ENCODE measurements around the gene SOHLH1.

The SOHLH1 gene

GRCh38 chr9:135726138-135726853 lies 27.0 kb upstream of the SOHLH1 start:
- ChIA-PET CTCF (no interaction called here), POLR2A (no interaction called here)
- no peak overlapping the region for H3K4me3 ChIP-seq (ENCODE audit: low read depth, low read length)
- no peaks in the 10 kb centered on the region for H3K36me3 ChIP-seq (ENCODE audit: control insufficient read depth in 2 of 2, insufficient read depth in 1 of 2, low read length in 2 of 2)
- no peak overlapping the region for H3K27ac ChIP-seq (ENCODE audit: extremely low read depth, low read depth, low read length)
- no peaks in the 10 kb centered on the region for H3K4me1 ChIP-seq (ENCODE audit: control insufficient read depth, insufficient read depth, low read length)
- H3K9me3 ChIP-seq (ENCODE audit: control insufficient read depth, insufficient read depth, low read depth, low read length), result no peaks in the 10 kb centered on the region
- TF ChIP-seq ZNF654 (tag by site-specific recombination; IDR thresholded peaks at IDR 0.05; ENCODE audit: low read depth) (no peak; the same call in 1 of the 2 replicates), ZNF670 (tag by site-specific recombination; IDR thresholded peaks at IDR 0.05; ENCODE audit: low read depth) (no peak), PRDM1 (tag by site-specific recombination; IDR thresholded peaks at IDR 0.05) (peak; percentile 39; the same call in 1 of the 2 replicates), SALL2 (tag by site-specific recombination; IDR thresholded peaks at IDR 0.05; ENCODE audit: borderline replicate concordance) (no peak), ZNF274 (IDR thresholded peaks at IDR 0.05; ENCODE audit: low read length) (no peak), ZNF274 (tag by site-specific recombination; IDR thresholded peaks at IDR 0.05; ENCODE audit: borderline replicate concordance) (no peak), ZNF366 (tag by site-specific recombination; conservative IDR thresholded peaks at IDR 0.05) (peak; percentile 74), ZNF169 (tag by site-specific recombination; IDR thresholded peaks at IDR 0.05) (no peak), ZNF416 (tag by site-specific recombination; IDR thresholded peaks at IDR 0.05) (no peak), GLIS1 (tag by site-specific recombination; IDR thresholded peaks at IDR 0.05) (peak; percentile 87), ZFP69B (tag by site-specific recombination; IDR thresholded peaks at IDR 0.05) (no peak), GLIS2 (tag by site-specific recombination; IDR thresholded peaks at IDR 0.05) (0 out of 2 replicates have a peak, but pooled peaks have one; percentile 30), ZBTB48 (tag by site-specific recombination; IDR thresholded peaks at IDR 0.05) (0 out of 2 replicates have a peak, but pooled peaks have one; percentile 21), ZNF19 (tag by site-specific recombination; IDR thresholded peaks at IDR 0.05; ENCODE audit: low read depth) (no peak), ZNF518A (tag by site-specific recombination; conservative IDR thresholded peaks at IDR 0.05; ENCODE audit: low read depth) (no peak), ZNF549 (tag by site-specific recombination; IDR thresholded peaks at IDR 0.05) (no peak), ZNF354C (tag by site-specific recombination; IDR thresholded peaks at IDR 0.05; ENCODE audit: borderline replicate concordance, low read depth) (no peak), ZNF639 (tag by site-specific recombination; IDR thresholded peaks at IDR 0.05) (no peak), ZNF596 (tag by site-specific recombination; IDR thresholded peaks at IDR 0.05) (peak; percentile 85), ZBTB7A (tag by site-specific recombination; IDR thresholded peaks at IDR 0.05; ENCODE audit: low read depth) (no peak), ZNF16 (tag by site-specific recombination; IDR thresholded peaks at IDR 0.05; ENCODE audit: low read depth) (no peak)
- TF ChIP-seq, protein P1, sequence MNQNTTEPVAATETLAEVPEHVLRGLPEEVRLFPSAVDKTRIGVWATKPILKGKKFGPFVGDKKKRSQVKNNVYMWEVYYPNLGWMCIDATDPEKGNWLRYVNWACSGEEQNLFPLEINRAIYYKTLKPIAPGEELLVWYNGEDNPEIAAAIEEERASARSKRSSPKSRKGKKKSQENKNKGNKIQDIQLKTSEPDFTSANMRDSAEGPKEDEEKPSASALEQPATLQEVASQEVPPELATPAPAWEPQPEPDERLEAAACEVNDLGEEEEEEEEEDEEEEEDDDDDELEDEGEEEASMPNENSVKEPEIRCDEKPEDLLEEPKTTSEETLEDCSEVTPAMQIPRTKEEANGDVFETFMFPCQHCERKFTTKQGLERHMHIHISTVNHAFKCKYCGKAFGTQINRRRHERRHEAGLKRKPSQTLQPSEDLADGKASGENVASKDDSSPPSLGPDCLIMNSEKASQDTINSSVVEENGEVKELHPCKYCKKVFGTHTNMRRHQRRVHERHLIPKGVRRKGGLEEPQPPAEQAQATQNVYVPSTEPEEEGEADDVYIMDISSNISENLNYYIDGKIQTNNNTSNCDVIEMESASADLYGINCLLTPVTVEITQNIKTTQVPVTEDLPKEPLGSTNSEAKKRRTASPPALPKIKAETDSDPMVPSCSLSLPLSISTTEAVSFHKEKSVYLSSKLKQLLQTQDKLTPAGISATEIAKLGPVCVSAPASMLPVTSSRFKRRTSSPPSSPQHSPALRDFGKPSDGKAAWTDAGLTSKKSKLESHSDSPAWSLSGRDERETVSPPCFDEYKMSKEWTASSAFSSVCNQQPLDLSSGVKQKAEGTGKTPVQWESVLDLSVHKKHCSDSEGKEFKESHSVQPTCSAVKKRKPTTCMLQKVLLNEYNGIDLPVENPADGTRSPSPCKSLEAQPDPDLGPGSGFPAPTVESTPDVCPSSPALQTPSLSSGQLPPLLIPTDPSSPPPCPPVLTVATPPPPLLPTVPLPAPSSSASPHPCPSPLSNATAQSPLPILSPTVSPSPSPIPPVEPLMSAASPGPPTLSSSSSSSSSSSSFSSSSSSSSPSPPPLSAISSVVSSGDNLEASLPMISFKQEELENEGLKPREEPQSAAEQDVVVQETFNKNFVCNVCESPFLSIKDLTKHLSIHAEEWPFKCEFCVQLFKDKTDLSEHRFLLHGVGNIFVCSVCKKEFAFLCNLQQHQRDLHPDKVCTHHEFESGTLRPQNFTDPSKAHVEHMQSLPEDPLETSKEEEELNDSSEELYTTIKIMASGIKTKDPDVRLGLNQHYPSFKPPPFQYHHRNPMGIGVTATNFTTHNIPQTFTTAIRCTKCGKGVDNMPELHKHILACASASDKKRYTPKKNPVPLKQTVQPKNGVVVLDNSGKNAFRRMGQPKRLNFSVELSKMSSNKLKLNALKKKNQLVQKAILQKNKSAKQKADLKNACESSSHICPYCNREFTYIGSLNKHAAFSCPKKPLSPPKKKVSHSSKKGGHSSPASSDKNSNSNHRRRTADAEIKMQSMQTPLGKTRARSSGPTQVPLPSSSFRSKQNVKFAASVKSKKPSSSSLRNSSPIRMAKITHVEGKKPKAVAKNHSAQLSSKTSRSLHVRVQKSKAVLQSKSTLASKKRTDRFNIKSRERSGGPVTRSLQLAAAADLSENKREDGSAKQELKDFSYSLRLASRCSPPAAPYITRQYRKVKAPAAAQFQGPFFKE (tag by site-specific recombination; IDR thresholded peaks at IDR 0.05; ENCODE audit: borderline replicate concordance), result no peak
- TF ChIP-seq, protein P2, sequence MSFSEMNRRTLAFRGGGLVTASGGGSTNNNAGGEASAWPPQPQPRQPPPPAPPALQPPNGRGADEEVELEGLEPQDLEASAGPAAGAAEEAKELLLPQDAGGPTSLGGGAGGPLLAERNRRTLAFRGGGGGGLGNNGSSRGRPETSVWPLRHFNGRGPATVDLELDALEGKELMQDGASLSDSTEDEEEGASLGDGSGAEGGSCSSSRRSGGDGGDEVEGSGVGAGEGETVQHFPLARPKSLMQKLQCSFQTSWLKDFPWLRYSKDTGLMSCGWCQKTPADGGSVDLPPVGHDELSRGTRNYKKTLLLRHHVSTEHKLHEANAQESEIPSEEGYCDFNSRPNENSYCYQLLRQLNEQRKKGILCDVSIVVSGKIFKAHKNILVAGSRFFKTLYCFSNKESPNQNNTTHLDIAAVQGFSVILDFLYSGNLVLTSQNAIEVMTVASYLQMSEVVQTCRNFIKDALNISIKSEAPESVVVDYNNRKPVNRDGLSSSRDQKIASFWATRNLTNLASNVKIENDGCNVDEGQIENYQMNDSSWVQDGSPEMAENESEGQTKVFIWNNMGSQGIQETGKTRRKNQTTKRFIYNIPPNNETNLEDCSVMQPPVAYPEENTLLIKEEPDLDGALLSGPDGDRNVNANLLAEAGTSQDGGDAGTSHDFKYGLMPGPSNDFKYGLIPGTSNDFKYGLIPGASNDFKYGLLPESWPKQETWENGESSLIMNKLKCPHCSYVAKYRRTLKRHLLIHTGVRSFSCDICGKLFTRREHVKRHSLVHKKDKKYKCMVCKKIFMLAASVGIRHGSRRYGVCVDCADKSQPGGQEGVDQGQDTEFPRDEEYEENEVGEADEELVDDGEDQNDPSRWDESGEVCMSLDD (tag by site-specific recombination; IDR thresholded peaks at IDR 0.05), result 0 out of 2 replicates have a peak, but pooled peaks have one; percentile 16
